Tibial artery (tissue), 4 donors: ENCODE measurements around the gene CBX7.

Source experiments
- DNase-seq, 2 donors: peaks; one replicate each; pipeline ENCODE4 v3.0.0-alpha.2; 2019
- H3K27ac ChIP-seq, 2 donors: fragments of 200-600 bp; sonication (generic) in 1 of 2; 1 replicate in 1 of 2; 2 replicates in 1 of 2; pipeline ENCODE4 v1.5.1; 2018 to 2019; ENCODE audit warnings: mild to moderate bottlenecking in 1 of 2
- H3K27me3 ChIP-seq, 2 donors: fragments of 200-600 bp; sonication (generic) in 1 of 2; one replicate each; pipeline versions ENCODE4 v1.5.1 to v1.6.0; 2016 to 2019
- H3K36me3 ChIP-seq, 3 donors: fragments of 200-600 bp; sonication (generic) in 2 of 3; one replicate each; pipeline ENCODE4 v1.5.1; 2016 to 2019; ENCODE audit warnings: mild to moderate bottlenecking in 2 of 3
- H3K4me1 ChIP-seq, 4 donors: fragments of 200-600 bp; sonication (generic) in 2 of 4; 1 replicate in 3 of 4; 2 replicates in 1 of 4; pipeline ENCODE4 v1.5.1; 2016 to 2019
- H3K4me3 ChIP-seq, 2 donors: fragments of 200-600 bp; sonication (generic) in 1 of 2; 1 replicate in 1 of 2; 2 replicates in 1 of 2; pipeline ENCODE4 v1.5.1; 2018 to 2019; ENCODE audit warnings: mild to moderate bottlenecking in 2 of 2
- H3K9me3 ChIP-seq, 3 donors: fragments of 200-600 bp; sonication (generic) in 1 of 3; one replicate each; pipeline ENCODE4 v1.5.1; 2016 to 2019
- intact Hi-C: fragments of 100-400 bp; cut with DNase I; formaldehyde crosslinking; loops from one replicate; pipeline ENCODE4 v1.15.0; 2023; ENCODE audit warnings: low total_unique reads
- TF ChIP-seq, protein P1 (sequence below), 2 experiments: fragments of 200-600 bp in 1 of 2; fragments of 450-650 bp in 1 of 2; IDR thresholded peaks; one replicate each; pipeline ENCODE4 v1.5.1; 2017 to 2019; ENCODE audit warnings: antibody characterized with exemption in 2 of 2, mild to moderate bottlenecking in 1 of 2, moderate library complexity in 1 of 2

Gene CBX7

DNA sequence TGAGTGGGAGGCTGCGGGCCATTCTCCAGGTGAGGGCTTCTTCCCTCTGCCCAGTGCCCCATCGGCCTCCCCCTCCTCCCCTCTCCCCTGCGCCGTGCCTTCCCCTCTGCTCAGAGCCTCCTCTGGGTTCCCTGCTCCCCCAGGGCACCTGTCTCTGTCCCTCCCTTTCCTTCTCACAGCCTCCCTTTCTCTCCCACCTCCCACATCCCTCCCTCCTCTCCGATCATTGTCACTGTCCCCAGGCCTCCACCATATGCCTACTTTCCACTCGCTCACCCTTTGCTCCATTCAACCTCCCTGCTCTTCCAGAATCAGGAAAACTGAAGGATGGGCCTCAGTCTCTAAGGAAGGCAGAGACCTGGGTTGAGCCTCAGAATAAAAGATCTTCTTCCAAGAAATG lies 65.4 kb downstream of the CBX7 start:
- TF ChIP-seq, protein P1, sequence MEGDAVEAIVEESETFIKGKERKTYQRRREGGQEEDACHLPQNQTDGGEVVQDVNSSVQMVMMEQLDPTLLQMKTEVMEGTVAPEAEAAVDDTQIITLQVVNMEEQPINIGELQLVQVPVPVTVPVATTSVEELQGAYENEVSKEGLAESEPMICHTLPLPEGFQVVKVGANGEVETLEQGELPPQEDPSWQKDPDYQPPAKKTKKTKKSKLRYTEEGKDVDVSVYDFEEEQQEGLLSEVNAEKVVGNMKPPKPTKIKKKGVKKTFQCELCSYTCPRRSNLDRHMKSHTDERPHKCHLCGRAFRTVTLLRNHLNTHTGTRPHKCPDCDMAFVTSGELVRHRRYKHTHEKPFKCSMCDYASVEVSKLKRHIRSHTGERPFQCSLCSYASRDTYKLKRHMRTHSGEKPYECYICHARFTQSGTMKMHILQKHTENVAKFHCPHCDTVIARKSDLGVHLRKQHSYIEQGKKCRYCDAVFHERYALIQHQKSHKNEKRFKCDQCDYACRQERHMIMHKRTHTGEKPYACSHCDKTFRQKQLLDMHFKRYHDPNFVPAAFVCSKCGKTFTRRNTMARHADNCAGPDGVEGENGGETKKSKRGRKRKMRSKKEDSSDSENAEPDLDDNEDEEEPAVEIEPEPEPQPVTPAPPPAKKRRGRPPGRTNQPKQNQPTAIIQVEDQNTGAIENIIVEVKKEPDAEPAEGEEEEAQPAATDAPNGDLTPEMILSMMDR (IDR thresholded peaks at IDR 0.05), result no peak
- no peaks in the 10 kb centered on the region for H3K9me3 ChIP-seq
- no peaks in the 10 kb centered on the region for H3K4me1 ChIP-seq
- no peaks in the 10 kb centered on the region for H3K36me3 ChIP-seq
- no peak overlapping the region for H3K4me3 ChIP-seq
- H3K27me3 ChIP-seq, result peaks cover 0 to 19% of the 10 kb centered on the region in 2 donors
- no peak for DNase-seq
- no peak overlapping the region for H3K27ac ChIP-seq
- intact Hi-C loops, result no loop called here

DNA sequence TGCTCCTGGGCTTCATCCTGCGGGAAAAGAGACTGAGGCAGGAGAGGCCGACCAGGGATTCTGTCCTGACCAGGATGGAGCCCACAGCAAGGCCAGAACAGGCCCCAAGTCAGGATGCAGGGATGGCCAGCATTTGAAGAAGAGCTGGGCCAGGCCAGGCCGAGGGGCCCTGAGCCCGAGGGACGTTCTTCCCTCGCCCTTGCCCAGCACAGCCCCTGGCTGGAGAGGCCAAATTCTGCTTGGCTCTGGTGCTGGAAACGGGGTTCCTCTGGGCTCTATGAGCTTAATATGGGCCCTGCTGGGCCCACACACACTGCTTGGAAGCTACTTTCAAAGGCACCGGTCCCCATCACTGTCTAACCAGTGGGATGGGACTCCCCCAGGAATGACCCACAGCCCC lies 67.8 kb downstream of the CBX7 start:
- DNase-seq, result no peak
- H3K27me3 ChIP-seq, result peaks cover 0 to 11% of the 10 kb centered on the region in 2 donors
- intact Hi-C loops, result no loop called here
- H3K4me3 ChIP-seq, result no peak overlapping the region
- H3K4me1 ChIP-seq, result no peaks in the 10 kb centered on the region
- TF ChIP-seq, protein P1 (IDR thresholded peaks at IDR 0.05), result no peak
- no peaks in the 10 kb centered on the region for H3K9me3 ChIP-seq
- peaks cover 0 to 13% (median 7%) of the 10 kb centered on the region in 3 donors for H3K36me3 ChIP-seq
- H3K27ac ChIP-seq, result no peak overlapping the region

DNA sequence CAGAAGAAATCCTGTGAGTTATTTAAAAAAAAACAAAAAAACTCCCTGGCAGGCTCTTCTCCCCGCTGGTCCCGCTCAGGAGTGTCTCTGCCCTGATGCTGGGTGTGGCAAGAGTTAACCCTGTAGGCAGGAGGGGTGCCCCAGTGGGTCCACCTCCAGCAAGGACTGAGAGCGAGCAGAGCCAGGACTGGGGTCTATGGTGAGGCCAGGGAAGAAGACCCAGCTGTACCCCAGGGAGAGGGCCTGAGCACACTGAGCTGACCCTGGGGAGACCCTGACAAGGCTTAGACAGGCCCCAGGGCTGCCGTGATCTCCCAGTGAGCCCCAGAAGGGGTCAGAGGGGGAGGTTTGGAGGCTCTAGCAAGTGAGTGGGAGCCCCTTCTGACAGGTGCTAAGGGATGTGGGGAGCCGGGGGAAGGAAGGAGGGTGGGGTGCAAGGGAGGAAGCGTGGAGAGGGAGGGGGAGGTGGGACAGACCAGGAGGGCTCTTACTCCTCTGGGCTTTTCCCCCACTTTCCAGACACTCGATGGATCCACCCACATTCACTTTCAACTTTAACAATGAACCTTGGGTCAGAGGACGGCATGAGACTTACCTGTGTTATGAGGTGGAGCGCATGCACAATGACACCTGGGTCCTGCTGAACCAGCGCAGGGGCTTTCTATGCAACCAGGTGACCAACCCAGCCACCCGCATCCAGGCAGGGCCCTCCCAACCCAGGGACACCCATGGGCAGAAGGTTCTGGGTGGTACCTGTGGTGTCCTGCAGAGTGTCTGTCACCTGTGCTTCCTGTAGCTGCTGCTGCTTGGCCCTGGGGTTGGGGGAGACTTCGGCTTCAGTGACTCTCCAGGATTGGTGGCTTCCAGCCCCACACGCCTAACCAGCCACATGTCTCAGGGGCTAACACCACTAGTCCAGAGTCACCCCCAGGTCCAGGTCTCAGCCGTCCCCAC lies 69.0 kb downstream of the CBX7 start:
- Histone ChIP-seq H3K4me1 (no peaks in the 10 kb centered on the region), H3K27ac (no peak overlapping the region), H3K27me3 (peaks cover 0 to 4% of the 10 kb centered on the region in 2 donors), H3K9me3 (no peaks in the 10 kb centered on the region), H3K4me3 (no peak overlapping the region), H3K36me3 (peaks cover 0 to 13% (median 7%) of the 10 kb centered on the region in 3 donors)
- no peak for DNase-seq
- intact Hi-C loops, result no loop called here
- TF ChIP-seq, protein P1 (IDR thresholded peaks at IDR 0.05), result no peak

DNA sequence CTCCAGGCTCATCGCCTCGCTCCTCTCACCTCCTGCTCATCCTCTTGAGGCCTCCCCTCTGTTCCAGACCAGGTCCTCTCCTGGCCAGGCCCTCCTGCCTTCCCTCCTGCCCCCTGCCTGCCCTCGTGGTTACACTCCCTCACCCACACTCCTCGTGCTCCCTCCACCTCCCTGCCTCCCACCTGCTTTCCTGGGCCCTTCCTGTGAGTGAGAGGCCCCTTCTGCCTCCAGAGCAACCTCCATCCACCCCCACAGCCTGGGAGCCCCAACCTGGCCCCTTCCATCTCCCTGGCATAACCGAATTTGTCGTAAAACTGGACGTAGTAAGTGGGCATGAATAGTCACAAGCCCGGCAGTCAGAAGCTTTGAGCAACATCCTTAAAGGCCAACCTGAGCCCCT lies 70.9 kb downstream of the CBX7 start:
- intact Hi-C loops, result no loop called here
- TF ChIP-seq, protein P1 (IDR thresholded peaks at IDR 0.05), result no peak
- Histone ChIP-seq H3K4me3 (no peak overlapping the region), H3K27me3 (peaks cover 0 to 3% of the 10 kb centered on the region in 2 donors), H3K9me3 (no peaks in the 10 kb centered on the region), H3K27ac (no peak overlapping the region), H3K36me3 (peaks cover 0 to 13% (median 7%) of the 10 kb centered on the region in 3 donors), H3K4me1 (peaks cover 0 to 10% (median 7%) of the 10 kb centered on the region in 4 donors)
- no peak for DNase-seq

DNA sequence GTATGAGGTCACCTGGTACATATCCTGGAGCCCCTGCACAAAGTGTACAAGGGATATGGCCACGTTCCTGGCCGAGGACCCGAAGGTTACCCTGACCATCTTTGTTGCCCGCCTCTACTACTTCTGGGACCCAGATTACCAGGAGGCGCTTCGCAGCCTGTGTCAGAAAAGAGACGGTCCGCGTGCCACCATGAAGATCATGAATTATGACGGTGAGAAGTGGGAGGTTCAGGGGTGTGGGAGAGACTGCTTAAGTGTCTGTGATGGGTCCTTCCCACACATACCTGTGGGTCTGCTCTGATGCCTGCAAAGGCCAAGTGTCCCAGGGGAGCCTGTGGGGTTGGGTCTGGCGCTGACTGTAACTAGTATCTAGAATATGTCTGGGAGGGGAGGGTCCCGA lies 71.5 kb downstream of the CBX7 start:
- H3K4me3 ChIP-seq, result no peak overlapping the region
- H3K9me3 ChIP-seq, result no peaks in the 10 kb centered on the region
- intact Hi-C loops, result no loop called here
- peaks cover 0 to 13% (median 7%) of the 10 kb centered on the region in 3 donors for H3K36me3 ChIP-seq
- TF ChIP-seq, protein P1 (IDR thresholded peaks at IDR 0.05), result no peak
- H3K27me3 ChIP-seq, result peaks cover 0 to 3% of the 10 kb centered on the region in 2 donors
- no peak for DNase-seq
- H3K27ac ChIP-seq, result no peak overlapping the region
- peaks cover 0 to 10% (median 7%) of the 10 kb centered on the region in 4 donors for H3K4me1 ChIP-seq
